GM15510 (cell line): ENCODE measurements around the gene VCP.

Experiments used
- POLR2A ChIP-seq: IDR thresholded peaks from 3 replicates; pipeline ENCODE4 v1.6.1; 2011; ENCODE audit warnings: borderline replicate concordance; ENCODE audit not compliant: insufficient read length; ENCODE audit errors: extremely low read depth

VCP gene

DNA sequence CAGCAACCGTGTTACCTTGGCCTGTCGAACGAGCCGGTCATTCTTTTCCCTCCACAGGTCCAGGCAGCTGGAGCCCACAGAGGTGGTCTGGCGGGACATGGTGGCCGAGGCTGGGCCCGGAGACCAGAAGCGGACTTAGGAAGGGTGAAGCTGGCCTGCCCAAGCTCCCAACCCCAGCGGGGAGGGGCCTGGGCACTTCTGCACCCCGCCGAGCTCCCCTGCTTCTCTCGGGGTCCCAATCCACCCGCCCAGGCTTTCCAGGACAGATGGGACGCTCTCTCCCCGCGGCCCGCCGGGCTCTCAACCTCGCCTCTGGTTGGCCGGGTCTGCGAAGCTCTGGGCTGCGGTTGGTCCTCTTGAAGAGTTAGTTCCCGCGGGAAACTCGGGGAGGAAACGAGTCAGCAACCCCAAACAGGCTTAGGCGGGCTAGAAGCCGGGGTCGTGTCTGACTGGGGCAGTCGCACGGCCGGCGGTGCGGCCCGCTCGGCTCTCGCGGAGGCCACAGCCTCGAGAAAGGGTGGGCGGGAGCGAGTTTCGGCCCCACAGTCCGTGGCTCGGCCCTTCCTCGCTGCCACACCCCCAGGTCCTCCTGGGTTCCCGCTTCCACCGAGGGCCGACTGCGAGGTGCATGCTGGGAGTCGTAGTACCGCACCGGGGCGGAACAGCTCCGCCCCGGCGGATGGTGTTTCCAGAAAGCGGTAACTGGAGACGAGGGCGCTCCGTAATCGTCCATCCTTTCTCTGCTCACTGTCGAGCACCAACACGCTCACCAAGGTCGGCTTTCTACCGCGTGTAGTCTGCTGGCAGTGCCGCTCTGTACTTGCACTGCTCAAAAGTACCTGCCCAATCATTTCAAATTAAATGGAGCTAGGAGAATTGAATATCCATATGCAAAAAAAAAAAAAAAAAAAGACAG lies 7.3 kb upstream of the VCP start, which contains the start of gene FANCG:
Gene FANCG, minus strand, starts transcription at position 517 of the 916 bp plus-strand sequence. Its CDS starts 418 bp downstream, at position 99.
- TF ChIP-seq POLR2A, result peak; percentile 60

- TF ChIP-seq POLR2A, result no peak
These were observed 6.6 kb upstream of the VCP start for GRCh38 chr9:35079041-35079425.

DNA sequence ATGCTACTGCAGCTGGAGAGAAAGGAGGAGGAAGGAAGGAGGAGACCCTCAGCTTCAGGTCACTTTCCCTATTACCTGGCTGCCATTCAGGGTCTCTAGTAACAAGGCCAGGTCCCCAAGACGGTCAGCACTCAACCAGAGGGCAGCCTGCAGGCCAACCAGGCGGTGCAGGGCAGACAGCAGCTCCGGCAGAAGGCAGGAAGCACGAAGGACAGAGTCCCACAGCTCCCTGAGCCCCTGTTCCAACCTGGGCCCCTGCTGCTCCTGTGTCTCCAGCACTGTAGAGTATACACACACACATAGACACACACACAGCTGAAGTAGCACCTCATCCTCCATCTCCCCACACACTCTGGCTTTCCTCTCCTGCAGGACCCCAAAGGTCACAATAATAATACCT lies 5.6 kb upstream of the VCP start:
- TF ChIP-seq POLR2A, result no peak

DNA sequence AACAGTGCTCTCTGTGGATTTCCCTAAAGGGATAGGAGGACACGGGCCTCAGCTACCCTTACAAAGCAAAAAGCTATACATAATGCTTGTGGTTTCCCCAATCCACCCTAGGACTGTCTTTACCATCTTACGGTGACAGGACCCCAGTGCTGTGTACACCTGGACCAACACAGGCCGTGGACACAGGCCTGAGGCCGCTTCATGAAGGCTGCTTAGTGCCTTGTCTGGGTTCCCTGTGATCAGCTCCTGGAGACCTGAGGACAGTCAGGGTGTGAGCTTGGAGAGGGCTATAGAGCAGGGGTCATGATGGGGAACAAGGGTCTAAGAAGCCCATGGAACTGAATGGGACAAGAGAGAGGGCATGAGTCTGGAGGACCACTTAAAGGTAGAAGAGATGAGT lies 4.4 kb upstream of the VCP start:
- TF ChIP-seq POLR2A, result no peak

- no peak for TF ChIP-seq POLR2A
These were observed 2.9 kb upstream of the VCP start for GRCh38 chr9:35075358-35075757.

DNA sequence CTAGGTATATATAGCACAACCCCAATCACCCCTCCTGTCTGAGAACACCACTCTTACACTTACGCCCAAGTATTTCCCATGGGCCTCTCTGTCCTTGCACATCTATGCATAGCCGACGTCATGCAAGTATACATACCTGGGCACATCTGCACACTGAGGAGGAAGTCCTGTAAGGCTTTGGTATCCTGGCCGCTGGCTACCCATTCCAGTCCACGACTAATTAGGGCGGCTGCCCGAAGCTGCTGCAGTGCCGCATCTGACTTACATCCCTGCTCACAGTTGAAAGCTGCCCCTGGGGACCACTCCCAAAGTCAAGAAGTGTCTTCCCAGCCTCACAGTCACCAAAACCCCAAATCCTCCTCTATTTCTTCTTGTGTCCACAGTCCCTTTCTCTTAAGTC lies 2.4 kb upstream of the VCP start:
- no peak for TF ChIP-seq POLR2A

DNA sequence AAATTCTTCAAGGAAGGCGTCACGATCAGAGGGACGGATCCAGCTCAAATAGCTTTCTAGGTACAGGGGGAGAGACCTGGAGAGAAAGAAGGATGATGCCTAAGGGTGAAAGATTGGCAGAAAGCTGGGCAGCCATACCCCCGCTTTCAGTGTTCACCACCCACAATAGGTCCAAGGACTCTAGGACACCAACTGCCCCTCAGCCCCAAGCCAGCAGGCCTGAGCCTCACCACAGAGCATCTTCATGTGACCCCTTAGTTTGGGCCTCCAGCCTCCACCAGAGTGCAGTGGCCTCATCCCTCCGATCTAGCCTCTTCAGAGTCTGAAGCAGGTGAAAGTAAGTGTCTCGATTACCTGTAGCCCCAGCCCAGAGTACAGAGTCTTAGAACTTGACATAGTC lies 1.7 kb upstream of the VCP start:
- TF ChIP-seq POLR2A, result no peak

GRCh38 chr9:35073279-35073612 lies 821 bp upstream of the VCP start:
- TF ChIP-seq POLR2A, result no peak

DNA sequence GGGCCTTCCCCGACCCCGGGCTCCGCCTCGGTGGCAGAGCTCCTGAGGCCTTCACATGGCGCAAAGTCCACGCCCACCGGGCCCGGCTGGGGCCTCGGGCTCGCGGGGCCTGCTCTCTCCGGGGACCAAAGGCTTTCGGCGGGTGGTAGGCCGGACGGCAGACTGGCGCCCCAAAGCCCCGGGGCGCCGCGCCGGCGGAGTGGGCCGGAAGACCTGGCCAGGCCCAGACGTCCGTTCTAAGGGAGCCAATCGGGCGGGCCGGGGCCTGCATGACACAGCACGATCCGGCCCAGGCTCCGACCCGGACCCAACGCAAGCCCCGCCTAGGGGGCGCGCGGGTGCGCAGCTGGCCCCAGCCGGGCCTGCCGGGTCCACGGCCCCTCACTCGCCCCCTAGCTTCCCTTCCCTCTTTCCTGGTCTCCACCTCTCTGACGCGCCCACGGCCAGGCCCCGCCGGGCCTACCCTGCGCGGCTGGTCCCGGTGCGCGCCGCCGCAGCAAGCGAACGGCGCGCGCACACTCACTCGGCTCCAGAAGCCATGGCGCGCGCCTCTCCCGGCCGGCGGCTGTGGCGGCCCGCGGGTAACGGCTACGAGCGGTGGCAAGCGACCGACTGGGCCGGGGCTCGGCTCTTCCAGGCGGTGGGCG lies 488 bp downstream of the VCP start:
- no peak for TF ChIP-seq POLR2A

GRCh38 chr9:35070823-35071813 lies 1.3 kb downstream of the VCP start:
- no peak for TF ChIP-seq POLR2A

- no peak for TF ChIP-seq POLR2A
These were observed 3.4 kb downstream of the VCP start for GRCh38 chr9:35069020-35069419.

GRCh38 chr9:35067056-35067455 lies 5.4 kb downstream of the VCP start:
- TF ChIP-seq POLR2A, result no peak

DNA sequence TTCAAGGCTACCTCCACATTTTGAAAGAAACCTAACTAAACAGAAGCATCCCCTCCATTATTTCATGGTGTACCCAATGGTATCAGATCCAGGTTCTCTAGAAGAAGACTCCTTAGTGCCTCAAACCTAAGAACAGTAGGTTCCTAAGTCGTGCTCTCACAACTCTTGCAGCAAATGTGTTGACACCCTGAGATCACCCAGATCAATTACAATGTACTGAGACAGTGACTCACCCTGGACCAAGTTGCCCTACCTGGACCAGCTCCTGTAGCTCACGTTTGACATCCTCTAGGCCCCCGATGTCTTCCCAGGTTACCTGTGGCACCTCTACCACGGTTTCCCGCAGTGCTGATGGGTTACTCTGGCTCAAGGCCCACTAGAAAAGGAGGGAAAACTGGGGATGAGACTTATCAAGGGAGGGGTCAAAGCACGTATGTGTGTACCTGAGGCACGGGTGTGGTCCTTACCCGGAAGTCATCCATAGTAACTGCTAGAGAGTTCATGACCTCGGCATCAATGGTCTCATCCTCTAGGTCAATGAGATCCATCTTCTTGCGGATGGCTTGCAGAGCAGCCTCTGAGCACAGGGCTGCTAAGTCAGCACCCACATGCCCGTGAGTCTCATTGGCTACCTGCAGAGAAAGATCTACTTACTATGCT lies 11.7 kb downstream of the VCP start:
- TF ChIP-seq POLR2A, result no peak

DNA sequence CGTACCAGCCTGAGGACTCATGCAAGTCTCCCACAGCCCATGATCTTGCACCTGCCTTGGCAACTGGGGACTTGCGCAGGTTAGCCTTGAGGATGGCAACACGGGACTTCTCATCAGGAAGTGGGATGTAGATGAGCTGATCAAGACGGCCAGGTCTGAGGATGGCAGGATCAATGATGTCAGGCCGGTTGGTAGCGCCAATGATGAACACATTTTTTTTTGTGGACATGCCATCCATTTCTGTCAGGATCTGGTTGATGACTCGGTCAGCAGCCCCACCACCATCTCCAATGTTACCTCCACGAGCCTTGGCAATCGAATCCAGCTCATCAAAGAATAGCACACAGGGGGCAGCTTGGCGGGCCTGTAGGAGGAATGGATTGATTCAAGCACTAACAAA lies 13.0 kb downstream of the VCP start:
- TF ChIP-seq POLR2A, result no peak
